Skeletal muscle satellite cell (primary cell): Measurements from ENCODE around the gene HACD3.

Experiments used
- H3K27me3 ChIP-seq: 2 replicates; pipeline ENCODE4 v1.7.0; 2013; ENCODE audit warnings: low read length; ENCODE audit not compliant: control insufficient read depth, insufficient read depth
- H3K36me3 ChIP-seq: 2 replicates; pipeline ENCODE4 v1.7.0; 2013; ENCODE audit warnings: mild to moderate bottlenecking, control low read depth, low read length; ENCODE audit not compliant: insufficient read depth
- H3K4me1 ChIP-seq: 2 replicates; pipeline ENCODE4 v1.7.0; 2013; ENCODE audit warnings: low read length; ENCODE audit not compliant: control insufficient read depth, insufficient read depth
- H3K4me2 ChIP-seq: 2 replicates; pipeline ENCODE4 v1.7.0; 2013; ENCODE audit warnings: mild to moderate bottlenecking, low read length
- H3K4me3 ChIP-seq: 2 replicates; pipeline ENCODE4 v1.7.0; 2013; ENCODE audit warnings: low read length
- H3K9ac ChIP-seq: 2 replicates; pipeline ENCODE4 v1.7.0; 2013; ENCODE audit warnings: mild to moderate bottlenecking, low read depth, low read length, moderate library complexity
- H3K9me3 ChIP-seq: replicated peaks from 2 replicates; pipeline ENCODE4 v1.7.0; 2013; ENCODE audit warnings: mild to moderate bottlenecking, control low read depth, low read length

The HACD3 gene

DNA sequence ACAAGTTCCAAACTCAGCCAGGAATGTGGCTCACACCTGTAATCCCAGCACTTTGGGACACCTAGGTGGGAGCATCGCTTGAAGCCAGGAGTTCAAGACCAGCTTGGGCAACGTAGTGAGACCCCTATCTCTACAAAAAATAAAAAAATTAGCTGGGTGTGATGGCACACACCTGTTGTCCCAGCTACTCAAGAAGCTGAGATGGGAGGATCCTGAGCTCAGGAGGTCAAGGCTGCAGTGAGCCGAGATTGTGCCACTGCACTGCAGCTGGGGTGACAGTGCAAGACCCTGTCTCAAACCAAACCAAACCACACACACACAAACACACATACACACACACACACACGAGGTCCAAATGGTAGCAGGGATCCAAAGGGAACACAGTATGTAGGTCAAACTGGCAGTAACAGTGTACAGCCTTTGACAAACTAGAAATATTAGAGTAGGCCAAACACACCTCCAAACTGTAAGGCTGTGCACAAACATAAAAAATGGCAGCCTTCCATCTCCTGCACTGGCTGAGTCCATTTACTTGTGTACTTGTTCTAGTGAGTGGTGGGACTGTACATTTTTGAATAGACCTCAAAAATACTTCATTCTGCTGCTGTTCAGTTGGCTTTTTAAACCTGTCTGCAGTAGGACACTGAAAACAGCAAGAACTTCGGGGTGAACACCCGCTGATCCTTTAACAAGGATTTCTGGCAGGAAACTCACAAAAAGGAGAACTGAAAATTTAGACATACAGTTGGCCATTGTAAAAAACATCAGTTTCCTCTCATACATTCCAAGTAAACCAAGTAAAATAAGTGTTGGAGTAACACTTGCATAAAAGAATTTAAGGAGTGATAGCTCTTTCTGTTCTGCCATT is 47.1 kb downstream of the HACD3 start:
- Histone ChIP-seq H3K9me3 (no peaks in the 10 kb centered on the region), H3K4me1 (peaks cover 38% of the 10 kb centered on the region), H3K36me3 (peaks cover 37% of the 10 kb centered on the region), H3K4me3 (no peak overlapping the region), H3K9ac (no peak overlapping the region), H3K27me3 (no peaks in the 10 kb centered on the region), H3K4me2 (peak overlapping the region; percentile 30)

DNA sequence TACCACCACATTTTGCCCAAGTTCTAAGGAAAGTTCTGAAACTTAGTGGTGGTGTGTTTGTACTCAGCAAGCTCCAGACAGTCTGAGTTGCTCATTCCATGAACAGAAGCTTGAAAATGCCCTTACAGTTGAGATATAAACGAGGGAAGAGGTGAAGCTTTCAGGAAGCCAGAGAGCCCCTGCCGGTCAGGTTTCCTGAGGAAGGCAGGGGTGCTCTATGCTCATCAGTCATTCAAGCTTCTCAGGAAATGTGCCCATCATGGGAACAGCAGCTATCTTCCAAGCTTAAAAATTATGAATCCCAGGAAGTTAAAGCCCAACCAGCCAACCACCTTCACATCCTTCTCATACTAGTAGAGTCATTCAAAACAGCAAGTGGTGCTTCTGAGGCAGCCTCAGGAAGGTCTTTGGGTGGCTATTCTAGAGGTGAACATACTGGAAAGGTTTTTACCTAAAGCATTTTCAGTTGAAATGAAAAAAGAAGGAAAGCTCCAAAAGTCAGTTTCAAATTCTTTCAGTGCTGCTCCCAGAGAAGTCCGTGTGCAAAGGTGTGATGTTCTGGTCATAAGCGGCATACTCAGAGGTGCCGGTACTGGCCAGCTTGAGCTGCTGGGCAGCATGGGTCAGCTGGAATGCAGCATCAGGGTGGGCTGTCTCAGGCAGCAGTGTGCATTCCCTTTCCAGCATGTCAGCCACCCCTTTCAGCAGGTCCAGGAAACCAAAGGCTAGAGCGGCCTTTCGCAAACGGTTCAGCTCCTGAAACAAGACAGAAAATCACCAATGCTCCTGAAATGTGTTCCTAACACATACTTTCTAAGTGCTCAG is 48.9 kb downstream of the HACD3 start:
- Histone ChIP-seq H3K27me3 (no peaks in the 10 kb centered on the region), H3K9ac (no peak overlapping the region), H3K36me3 (peaks cover 47% of the 10 kb centered on the region), H3K4me3 (no peak overlapping the region), H3K4me2 (no peak overlapping the region), H3K4me1 (peaks cover 38% of the 10 kb centered on the region), H3K9me3 (no peaks in the 10 kb centered on the region)

DNA sequence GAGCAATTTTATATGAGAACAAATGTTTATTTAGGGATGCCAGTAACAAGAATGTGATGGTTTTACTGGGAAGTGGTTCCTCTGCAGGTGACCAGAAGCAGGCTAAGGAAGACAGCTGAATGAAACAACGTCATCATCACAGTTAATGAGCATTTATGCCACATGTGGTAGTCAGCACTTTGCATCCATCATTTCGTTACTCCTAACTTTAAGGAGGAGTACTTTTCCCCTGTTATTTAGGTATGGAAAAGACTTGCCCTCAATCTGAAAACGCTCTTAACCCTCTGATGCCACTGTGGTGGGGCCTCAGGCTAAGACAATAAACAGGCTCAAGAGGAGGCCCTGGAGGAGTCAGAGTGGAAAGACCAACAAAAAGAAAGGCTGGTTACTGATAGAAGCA is 49.5 kb downstream of the HACD3 start:
- Histone ChIP-seq H3K27me3 (no peaks in the 10 kb centered on the region), H3K4me1 (peaks cover 38% of the 10 kb centered on the region), H3K36me3 (peaks cover 50% of the 10 kb centered on the region), H3K9me3 (no peaks in the 10 kb centered on the region), H3K4me3 (no peak overlapping the region), H3K9ac (no peak overlapping the region), H3K4me2 (no peak overlapping the region)

DNA sequence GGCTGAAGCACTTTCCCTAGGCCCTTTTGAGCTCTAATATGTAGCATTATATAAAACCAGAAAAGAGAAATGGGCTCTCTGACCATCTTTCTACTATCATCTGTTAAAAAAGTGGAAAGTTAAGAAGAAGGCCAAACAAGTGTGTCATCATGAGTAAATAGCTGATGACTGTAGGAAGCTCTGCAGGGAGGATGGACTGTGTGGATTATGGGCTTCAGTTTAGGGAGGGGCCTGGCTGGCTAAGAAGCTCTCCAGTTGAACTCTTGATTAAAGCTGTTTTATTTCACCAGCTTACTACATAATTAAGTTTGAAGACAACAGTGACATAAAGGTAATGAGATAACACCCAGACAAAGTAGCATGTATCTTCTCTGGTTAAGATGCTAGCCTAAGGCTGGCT is 50.0 kb downstream of the HACD3 start:
- H3K27me3 ChIP-seq, result no peaks in the 10 kb centered on the region
- H3K4me2 ChIP-seq, result no peak overlapping the region
- peaks cover 38% of the 10 kb centered on the region for H3K4me1 ChIP-seq
- H3K9ac ChIP-seq, result no peak overlapping the region
- peaks cover 50% of the 10 kb centered on the region for H3K36me3 ChIP-seq
- H3K9me3 ChIP-seq, result no peaks in the 10 kb centered on the region
- H3K4me3 ChIP-seq, result no peak overlapping the region

DNA sequence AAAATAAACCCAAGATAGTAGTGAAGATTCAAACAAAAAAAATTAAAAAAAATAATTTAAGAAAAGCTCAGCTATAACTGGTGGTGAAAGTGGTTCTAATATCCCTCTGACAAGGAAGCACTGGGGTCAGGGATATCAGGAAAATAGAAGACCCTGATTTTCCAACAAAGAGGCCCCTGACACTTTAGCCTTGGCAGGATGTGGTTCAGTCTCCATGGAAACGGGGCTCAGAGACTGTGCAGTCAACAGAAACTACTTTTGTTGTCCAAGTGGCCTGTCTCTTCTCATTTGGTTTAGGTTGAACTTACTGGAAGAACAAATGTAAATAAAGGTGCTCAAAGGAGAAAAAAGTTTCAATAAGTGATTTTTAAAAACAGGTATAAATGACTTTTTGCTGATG is 53.4 kb downstream of the HACD3 start:
- Histone ChIP-seq H3K27me3 (no peaks in the 10 kb centered on the region), H3K36me3 (peaks cover 51% of the 10 kb centered on the region), H3K4me1 (peaks cover 17% of the 10 kb centered on the region), H3K4me2 (no peak overlapping the region), H3K9me3 (no peaks in the 10 kb centered on the region), H3K9ac (no peak overlapping the region), H3K4me3 (no peak overlapping the region)

DNA sequence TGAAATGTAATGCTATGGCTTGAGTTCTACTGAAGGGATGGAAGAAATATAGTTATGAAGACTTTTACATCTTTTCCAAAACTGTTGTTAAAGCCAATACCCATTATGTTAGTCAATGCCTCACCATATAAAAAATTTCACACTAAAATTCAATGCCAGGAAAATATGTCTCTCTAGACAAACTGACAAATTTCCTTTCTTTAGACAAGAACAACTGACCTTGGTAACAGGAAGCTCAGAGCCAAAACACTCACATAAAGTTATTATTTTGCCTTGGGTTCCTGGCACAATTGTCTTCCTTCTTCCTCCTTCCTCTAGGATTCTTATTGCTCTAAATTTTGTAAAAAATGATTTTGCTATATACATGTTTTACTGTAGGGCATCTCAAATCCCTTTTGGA is 54.0 kb downstream of the HACD3 start:
- no peaks in the 10 kb centered on the region for H3K27me3 ChIP-seq
- H3K4me3 ChIP-seq, result no peak overlapping the region
- H3K36me3 ChIP-seq, result peaks cover 51% of the 10 kb centered on the region
- no peaks in the 10 kb centered on the region for H3K9me3 ChIP-seq
- no peak overlapping the region for H3K4me2 ChIP-seq
- H3K9ac ChIP-seq, result no peak overlapping the region
- peaks cover 16% of the 10 kb centered on the region for H3K4me1 ChIP-seq

DNA sequence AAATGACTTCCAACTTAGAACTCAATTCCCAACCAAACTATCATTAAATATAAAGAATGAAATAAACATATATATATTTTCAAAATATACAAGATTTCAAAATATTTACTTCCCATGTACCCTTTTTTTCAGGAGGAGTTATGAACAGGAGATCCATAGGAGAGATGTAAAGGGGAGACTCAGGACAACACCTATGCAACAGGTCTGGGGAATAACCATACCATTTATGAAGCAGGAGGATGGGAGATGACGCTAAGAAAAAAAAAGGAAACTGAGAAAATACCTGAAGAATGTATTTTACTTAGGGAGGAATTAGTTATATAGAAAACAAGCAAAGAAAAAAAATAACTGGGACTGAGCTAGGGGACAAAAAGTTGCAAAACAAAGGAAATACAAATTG is 56.8 kb downstream of the HACD3 start:
- no peak overlapping the region for H3K9ac ChIP-seq
- H3K36me3 ChIP-seq, result peaks cover 66% of the 10 kb centered on the region
- no peaks in the 10 kb centered on the region for H3K9me3 ChIP-seq
- no peaks in the 10 kb centered on the region for H3K27me3 ChIP-seq
- no peaks in the 10 kb centered on the region for H3K4me1 ChIP-seq
- H3K4me3 ChIP-seq, result no peak overlapping the region
- H3K4me2 ChIP-seq, result no peak overlapping the region

DNA sequence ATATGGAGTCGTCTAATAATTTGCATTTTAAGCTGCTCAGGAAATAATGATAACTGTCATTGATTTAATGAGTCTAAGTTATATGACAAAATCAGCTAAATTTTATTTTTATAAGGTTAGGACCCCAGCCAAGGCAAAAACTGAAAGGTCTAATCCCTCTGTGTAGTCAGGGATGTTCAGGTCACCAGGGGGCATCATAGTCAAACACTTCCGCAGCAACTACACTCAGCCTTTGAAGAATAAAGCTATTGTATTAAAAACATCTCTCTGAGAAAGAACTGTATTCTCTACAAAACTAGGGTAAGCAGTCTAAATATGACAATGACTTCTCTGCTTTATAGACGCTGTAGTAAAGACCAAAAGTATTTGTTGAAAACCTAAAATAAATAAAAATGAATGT is 65.7 kb downstream of the HACD3 start:
- Histone ChIP-seq H3K4me1 (no peaks in the 10 kb centered on the region), H3K36me3 (peaks cover 74% of the 10 kb centered on the region), H3K27me3 (no peaks in the 10 kb centered on the region), H3K9ac (no peak overlapping the region), H3K9me3 (no peaks in the 10 kb centered on the region), H3K4me3 (no peak overlapping the region), H3K4me2 (no peak overlapping the region)

DNA sequence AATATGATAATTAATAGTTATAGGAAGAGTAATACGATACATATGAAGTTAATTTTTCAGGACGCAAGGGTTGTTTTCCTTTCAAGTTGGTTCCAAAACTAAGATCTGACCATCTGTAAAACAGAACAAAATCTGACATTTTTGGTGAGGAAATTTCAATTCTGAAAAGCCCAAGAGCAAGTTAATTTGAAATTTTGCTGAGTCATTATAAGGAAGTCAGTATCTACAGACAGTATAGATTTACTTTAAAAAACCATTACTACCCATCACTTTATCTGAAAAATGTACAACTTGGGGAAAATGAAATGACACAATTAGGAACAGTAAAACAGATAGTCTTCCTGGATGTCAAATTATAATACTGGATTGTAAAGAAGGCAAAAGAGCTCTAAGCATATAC is 68.2 kb downstream of the HACD3 start:
- Histone ChIP-seq H3K4me2 (no peak overlapping the region), H3K27me3 (no peaks in the 10 kb centered on the region), H3K4me3 (no peak overlapping the region), H3K9ac (no peak overlapping the region), H3K9me3 (no peaks in the 10 kb centered on the region), H3K4me1 (no peaks in the 10 kb centered on the region), H3K36me3 (peaks cover 54% of the 10 kb centered on the region)

DNA sequence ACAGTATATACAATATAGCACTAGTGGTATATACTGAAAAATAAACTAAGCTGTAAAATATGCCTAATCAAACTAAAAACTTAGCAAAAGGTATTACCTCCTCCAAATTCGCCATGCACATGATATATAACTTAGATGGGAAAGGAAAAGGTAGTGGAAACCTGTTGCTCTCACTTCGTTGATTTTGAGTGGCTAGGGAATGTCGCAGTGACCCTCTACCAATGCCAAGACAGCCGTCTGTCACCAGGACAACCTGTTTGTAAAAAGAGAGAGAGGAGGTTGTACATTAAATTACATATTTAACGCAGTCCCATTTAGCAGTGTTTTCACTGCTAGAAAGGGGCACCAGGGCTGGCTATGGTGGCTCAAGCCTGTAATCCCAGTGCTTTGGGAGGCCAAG is 69.4 kb downstream of the HACD3 start:
- no peaks in the 10 kb centered on the region for H3K4me1 ChIP-seq
- H3K9ac ChIP-seq, result no peak overlapping the region
- H3K9me3 ChIP-seq, result no peaks in the 10 kb centered on the region
- H3K4me2 ChIP-seq, result no peak overlapping the region
- no peaks in the 10 kb centered on the region for H3K27me3 ChIP-seq
- no peak overlapping the region for H3K4me3 ChIP-seq
- peaks cover 47% of the 10 kb centered on the region for H3K36me3 ChIP-seq

DNA sequence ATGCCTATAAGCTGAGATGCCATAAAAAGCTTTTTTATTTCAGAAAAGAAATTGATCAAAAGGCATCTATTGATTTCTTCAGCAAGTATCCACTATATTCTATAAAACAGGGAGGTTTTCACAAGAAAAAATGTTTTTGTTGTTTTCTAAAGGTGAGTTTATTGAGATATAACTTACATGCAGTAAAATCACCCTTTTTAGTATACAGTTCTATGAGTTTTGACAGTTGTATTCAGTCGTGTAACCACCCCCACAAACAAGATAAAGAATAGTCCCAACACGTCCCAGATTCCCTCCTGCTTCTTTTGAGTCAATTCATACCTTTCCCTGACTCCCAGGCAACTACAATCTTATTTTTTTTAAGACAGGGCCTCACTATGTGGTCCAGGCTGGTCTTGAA is 72.9 kb downstream of the HACD3 start:
- Histone ChIP-seq H3K4me3 (no peak overlapping the region), H3K9ac (no peak overlapping the region), H3K36me3 (peaks cover 26% of the 10 kb centered on the region)

More for the DNA sequence above, 72.9 kb downstream of the HACD3 start:
- H3K27me3 ChIP-seq, result no peaks in the 10 kb centered on the region
- no peaks in the 10 kb centered on the region for H3K9me3 ChIP-seq
- H3K4me2 ChIP-seq, result no peak overlapping the region
- H3K4me1 ChIP-seq, result no peaks in the 10 kb centered on the region
